ENCODE measurements around the gene HTT.
"Not testable (repeated sequence)": the region's sequence is repeated elsewhere in the genome, so short reads cannot be mapped to it uniquely, and the experiment has no call there.

The HTT gene

DNA sequence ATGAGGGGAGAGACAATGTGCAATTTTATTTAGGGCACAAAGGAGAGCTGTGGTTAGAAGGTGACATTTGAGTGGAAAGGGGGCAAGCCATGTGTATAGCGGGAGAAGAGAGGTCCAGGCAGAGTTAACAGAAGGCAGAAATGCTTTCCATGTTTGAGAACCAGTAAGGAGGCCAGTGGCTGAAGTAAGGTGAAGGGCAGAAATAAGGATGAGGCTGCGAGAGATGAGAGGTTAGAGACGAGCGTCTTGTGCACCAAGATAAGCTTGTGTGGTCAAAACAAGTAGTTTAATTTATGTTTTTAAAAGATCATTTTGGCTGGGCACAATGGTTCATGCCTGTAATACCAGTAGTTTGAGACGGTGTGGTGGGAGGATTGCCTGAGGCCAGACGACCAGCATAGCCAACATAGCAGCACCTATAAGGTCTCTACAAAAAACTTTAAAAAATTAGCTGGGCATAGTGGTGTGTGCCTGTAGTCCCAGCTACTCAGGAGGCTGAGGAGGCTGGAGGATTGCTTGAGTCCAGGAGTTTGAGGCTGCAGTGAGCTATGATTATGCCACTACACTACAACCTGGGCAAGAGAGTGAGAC, 8.5 kb downstream of the HTT start:
- DNase-seq (ENCODE audit: low spot score) = no peak

DNA sequence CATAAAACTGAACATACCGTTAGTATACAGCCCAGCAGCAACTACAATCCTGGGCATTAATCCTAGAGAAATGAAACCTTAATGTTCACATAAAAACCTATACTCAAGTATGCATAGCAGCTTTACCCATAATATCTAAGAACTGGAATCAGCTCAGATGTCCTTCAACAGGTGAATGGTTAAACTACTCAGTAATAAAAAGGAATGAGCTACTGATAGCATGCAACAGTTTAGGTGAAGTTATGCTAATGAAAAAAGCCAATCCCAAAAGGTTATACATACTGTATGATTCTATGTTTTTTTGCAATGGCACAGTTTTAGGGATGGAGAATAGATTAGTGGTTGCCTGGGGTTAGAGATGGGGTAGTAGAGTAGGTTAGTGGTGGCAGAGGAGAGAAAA, 9.3 kb downstream of the HTT start:
- DNase-seq (ENCODE audit: low spot score) = no peak

DNA sequence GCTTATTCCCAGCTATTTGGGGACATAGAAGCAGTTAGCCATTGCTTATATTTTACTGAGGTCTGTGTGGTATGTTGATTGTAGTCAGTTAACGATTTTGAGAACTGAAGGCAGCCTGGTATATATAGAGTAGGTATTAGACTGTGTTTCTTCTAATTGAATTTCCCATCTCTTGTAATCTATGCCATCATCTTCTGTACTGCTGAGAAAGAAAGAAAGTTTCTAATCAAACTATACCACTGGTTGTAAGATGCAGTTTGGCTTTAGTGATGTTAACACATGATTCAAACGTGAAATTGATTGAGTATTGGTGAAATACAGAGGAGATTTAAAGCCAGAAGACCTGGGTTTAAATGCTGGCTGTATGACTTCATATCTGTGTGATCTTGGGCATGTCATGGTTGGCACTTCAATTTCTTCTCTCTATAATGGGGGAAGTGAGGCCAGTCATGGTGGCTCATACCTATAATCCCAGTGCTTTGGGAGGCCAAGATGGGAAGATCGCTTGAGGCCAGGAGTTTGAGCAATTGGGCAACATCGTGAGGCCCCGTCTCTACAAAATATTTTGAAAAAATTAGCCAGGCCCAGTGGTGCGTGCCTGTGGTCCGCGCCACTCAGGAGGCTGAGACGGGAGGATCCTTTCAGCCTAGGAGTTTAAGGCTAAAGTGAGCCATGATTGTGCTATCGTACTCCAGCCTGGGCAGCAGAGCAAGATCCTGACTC, 11.6 kb downstream of the HTT start:
- DNase-seq (ENCODE audit: low spot score) = no peak

DNA sequence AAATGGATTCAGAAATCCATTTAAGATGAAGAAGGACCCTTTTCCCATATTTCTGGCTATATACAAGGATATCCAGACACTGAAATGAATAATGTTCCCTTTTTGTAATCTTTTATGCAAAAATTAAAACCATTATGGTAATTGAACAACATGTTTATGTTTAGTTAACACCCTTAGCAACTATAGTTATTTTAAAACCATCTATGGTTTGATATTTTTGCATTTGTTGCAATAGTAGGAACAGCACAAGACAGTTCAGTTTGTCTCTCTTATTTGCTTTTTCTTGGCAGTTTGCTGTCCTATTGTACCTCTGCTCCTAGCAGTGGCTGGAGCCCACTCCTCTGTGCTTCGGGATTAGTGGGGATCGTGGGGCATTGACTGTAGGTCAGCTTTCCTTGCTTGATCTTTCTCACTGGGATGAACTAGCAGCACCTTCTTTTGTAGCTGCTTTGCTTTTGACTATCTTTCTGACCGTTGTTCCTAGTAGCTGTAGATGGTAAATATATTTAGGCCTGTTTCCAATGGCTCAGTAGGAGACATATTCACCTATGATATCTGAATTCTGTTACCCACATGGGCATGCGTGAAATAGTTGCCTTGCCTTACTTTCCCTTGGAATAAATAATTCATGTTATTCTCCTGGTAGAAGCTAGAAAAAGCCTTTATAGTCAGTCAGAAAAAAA, 12.8 kb downstream of the HTT start:
- DNase-seq (ENCODE audit: low spot score) = no peak

DNA sequence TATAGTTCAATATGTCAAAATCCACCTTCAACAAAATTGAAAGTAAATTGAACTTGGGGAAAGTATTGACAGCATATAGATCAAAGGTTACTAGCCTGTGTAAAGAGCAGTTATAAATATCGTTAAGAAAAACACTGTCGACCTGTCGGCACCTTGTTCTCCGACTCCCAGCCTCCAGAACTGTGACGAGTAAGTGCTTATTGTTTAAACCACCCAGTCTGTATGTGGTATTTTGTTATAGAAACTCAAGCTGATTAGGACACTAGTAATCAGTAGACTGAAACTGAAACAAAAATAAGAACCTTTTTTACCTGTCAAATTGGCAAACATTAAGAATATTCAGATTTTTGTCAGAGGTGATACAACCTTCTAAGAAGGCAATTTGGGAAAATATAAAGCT, 17.0 kb downstream of the HTT start:
- no peak for DNase-seq (ENCODE audit: low spot score)

DNA sequence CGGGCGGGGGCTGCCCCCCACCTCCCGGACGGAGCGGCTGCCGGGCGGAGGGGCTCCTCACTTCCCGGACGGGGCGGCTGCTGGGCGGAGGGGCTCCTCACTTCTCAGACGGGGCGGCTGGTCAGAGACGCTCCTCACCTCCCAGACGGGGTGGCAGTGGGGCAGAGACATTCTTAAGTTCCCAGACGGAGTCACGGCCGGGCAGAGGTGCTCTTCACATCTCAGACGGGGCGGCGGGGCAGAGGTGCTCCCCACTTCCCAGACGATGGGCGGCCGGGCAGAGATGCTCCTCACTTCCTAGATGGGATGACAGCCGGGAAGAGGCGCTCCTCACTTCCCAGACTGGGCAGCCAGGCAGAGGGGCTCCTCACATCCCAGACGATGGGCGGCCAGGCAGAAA, 20.2 kb downstream of the HTT start:
- not testable (repeated sequence) for DNase-seq (ENCODE audit: low spot score)

DNA sequence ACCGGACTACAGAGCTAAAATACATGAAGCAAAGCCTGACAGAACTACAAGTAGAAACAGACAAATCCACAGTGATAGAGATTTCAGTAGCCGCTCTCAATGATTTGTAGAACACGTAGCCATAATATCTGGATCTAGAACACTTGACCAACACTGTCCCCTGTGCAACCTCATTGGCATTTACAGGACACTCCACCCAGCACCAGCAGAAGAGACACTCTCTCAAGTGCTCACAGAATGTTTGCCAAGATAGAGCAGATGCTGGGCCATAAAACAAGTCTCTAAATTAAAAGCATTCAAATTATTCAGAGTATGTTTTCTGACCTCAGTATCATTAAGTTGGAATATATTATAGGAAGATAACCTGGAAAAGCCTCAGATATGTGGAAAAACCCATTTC, 21.7 kb downstream of the HTT start:
- DNase-seq (ENCODE audit: low spot score) = no peak

DNA sequence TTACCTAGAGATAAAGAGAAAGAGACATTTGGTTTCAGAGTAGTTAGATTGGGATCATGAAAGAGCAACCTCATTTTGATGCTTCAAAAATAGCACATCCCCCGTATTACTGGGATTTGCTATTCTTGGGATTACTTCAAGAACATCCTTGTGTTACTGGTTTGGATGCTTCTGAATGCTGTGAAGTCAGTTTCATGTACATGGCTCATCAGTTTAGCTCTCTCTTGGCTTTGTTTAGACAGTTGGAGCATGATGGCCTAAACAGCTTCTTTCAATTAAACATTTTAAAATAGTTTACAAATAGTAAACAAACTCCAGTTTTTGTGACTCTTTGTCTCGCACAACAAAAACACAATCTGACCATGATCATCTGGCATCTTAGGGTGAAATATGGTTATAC, 23.9 kb downstream of the HTT start:
- DNase-seq (ENCODE audit: low spot score) = no peak

DNA sequence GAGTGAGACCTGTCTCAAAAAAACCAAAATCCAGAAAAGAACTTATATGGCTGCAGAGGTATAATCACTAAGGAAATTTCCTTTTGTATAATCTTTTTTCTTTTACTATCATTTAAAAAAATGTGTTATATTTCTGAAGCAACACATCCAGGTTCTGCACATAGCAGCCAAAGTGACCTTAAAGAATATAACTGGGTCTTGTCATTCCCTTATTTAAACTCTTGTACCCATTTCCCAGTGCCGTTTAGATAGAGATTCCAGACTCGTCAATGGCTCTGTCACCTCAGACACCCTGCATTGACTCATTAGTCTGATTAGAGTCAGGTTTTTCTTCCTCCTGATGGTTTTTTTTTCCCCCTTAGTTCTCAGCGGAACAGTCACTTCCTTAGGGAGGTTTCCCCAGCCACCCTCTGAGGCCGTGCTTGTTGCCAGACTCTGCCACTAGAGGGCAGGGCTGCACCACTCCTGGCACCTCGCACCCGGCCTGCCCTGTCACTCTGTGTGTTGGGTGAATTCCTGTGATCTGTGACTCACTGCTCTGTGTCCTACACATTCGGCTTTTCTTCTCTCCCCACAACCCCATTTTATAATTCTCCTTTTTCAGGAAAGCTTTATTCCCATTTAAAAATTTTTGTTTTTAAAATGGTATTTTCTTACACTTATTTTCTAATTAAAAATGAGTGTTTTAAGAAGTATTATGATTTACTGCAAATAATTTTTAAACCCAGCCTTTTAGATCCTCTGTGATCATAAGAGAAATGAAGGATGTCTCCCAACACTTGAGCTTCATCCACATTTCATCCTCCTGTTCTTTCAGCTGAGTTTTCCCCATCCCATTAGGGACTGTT, 32.1 kb downstream of the HTT start:
- peak; percentile 89 for DNase-seq (ENCODE audit: low spot score)

DNA sequence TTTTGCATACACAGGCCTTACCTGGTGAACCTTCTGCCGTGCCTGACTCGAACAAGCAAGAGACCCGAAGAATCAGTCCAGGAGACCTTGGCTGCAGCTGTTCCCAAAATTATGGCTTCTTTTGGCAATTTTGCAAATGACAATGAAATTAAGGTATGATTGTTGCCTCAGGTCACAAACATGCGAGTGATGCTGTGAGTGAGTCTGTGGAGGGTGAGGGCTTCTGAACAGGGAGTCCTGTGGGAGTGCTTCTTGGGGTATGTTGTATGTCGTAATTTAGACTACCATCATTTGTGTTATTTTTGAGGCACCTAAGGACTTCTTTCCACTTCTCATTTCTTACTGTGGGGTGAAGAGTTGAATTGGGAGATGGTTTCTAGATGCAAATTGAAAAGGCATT, 32.8 kb downstream of the HTT start:
- DNase-seq (ENCODE audit: low spot score) = no peak

DNA sequence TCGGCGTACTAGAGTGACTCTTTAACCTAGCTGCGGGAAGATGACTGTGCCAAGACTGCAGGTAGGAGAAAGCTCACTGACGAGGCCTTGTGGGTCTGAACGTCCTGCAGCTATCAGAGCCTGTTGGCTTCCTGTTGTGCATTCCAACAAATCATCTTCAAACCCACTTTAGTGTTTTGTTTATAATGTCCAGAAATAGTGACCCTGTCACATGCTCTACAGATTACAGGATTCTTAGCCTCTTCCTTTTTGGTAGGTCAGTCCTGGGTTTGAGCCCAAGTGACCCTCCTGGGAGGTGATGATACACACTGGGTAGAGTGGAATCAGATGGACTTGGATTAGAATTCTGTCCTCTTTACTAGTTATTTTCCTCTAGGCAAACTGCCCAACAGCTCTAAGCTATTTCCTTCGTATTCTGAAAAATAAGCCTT, 33.2 kb downstream of the HTT start:
- no peak for DNase-seq (ENCODE audit: low spot score)

DNA sequence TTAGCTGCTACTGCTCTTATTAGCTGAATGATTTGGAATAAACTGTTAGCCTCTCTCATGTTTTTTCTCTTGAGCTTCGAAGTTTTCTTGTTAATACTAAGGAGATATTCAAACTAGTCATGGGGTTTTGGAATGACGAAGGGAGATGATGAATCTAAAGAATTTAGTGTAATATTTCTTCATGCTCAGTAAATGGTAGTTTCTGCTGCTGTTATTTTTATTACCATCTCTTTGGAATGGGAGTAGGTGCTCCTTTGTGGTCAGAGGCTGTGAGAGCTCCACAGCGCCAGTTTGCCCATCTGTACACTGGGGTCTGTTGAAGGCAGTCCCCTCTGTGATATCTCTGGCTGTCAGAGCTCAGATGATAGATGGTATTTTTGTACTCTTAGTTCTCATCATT, 33.7 kb downstream of the HTT start:
- no peak for DNase-seq (ENCODE audit: low spot score)

DNA sequence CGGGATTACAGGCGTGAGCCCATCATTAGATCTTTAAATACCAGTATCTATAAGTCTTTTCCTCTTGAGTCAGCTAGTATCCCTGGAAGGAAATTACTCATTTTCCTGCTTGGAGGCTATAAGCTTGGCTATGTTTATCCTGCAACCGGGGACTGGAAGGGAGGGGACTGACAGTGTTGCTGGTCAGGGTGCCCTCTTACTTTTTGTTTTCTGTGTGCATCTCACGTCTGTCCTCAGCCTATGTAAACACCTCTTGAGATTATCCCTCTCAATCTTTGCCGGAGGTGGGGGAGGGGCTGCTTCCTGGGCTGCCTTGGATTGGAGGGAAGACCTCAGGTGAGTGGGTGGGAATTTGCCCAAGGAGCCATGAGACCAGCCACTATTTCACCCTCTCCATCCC, 37.0 kb downstream of the HTT start:
- DNase-seq (ENCODE audit: low spot score) = no peak

DNA sequence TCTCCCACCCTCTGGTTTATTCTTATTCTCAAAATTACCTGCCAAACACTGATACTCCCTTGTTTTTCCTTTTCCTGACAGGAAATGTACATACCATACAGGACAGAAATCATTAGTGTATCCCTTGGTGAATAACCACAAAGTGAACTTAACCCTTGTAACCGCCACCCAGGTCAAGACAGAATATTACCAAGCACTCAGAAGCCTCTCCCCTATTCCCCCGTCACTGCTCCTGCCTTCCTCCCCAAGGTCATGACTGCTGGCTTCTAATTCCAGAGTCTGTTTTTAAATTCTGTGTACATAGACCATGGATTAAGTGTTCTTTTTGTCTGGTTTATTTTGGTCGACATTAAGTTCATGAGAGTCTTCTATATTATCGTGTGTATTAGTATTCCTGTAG, 37.7 kb downstream of the HTT start:
- no peak for DNase-seq (ENCODE audit: low spot score)

DNA sequence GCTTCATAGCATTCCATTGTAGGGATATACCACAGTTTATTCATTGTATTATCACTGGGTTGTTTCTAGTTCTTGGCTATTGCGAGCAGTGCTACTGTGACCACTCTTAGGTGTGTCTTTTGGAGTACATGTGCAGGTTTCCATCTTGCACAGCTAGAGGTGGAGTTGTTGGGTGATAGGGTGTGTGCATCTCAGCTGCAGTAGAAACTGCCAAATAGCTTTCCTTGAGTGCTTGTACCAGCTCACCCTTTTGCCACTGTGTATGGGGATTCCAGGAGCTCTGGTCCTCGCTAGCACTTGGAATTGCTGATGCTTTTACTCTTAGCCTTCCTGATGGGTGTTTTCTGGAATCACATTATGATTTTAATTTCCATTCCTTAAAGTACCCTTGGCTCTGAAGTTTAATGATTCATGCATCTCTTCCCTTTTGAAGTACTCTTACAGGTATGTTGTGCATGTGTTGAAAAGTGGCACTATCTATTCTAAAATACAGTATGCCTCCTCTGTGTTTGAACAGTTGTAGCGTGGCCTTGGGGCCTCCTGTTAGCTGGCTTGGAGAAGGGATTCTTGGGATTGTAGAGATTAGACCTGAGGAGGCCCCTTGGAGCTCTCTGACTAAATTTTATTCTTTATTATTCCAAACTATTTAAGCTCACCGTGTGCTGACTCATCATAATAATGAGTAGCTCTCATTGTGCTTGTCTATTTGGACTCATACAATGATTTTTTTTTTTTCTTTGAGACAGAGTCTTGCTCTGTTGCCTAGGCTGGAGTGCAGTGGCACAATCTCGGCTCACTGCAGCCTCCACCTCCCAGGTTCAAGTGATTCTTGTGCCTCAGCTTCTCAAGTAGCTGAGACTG, 38.4 kb downstream of the HTT start:
- no peak for DNase-seq (ENCODE audit: low spot score)

DNA sequence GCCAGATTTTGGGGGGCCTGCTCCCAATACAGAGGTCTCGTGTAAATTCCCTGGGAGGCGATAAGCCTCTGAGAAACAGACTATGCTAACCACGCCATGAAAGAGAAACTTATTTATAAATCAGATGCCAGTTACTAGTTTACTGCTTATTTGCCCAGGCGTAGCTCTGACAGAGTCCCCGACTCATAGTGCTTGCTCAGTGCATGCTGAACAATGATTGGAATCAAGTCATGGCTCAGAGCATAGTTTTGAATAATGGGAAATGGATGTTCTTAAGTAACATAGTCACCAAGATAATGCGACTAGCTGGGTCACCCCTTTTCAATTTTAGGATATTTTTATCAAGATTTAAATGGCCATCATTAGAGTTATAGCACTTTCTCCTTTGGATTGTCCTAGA, 39.9 kb downstream of the HTT start:
- DNase-seq (ENCODE audit: low spot score) = no peak

DNA sequence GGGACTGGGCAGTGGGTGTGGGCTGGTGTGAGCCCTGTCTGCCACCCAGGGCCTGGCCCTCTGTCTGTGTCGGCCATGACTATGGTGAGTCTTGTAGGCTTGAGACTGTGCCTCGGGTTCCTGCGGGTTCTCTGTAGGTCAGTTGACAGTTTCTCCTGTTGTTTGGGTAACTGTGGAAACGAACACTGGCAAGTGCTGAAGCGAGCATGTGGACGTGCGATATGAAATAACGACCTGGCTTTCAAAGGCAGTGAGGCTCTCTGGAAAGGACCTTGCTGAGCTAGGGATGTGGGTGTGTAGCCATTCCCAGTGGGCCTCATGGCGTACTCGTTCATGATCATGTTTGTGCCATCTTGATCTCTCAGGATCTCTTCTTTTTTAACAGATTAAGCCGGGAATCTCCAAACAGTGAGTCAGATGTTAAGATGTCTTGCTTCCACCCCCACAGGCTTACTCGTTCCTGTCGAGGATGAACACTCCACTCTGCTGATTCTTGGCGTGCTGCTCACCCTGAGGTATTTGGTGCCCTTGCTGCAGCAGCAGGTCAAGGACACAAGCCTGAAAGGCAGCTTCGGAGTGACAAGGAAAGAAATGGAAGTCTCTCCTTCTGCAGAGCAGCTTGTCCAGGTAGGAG, 41.3 kb downstream of the HTT start:
- DNase-seq (ENCODE audit: low spot score) = no peak

DNA sequence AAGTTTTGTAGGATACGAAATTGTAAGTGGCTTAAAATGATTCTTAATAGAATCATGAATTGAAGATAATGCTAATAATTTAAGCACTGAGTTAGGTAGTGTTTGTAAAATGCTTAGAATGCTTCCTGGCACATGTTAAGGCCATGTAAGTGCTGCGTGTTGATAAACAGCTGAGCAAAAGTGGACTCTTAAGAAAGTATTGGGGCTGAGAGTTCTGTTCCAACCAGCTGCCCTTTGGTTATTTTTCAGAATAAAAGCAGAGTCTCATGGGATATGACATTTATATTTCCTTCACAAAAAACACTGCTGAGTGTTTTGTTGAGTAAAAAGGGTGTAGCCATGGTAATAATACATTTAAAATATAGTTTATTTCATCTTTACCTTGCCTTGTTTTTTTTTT, 42.5 kb downstream of the HTT start:
- DNase-seq (ENCODE audit: low spot score) = no peak

DNA sequence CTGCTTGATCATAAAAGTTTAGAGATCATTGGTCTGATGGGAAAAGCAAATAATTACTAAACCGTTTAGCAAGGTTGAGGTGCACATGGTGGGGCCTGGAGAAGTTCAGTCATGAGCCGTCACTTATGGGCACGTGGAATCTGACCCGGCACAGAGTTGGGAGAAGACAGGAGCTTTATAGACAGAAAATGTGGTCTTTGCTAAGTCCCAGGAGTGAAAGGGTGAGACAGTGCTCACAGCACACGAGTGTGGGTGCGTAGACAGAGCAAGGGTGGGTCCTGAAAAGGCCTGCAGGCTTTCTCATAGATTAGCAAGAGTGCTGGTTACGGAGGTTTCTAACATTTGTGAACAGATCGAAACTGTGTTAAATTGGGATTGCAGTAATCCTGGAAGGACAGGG, 43.8 kb downstream of the HTT start:
- DNase-seq (ENCODE audit: low spot score) = no peak

DNA sequence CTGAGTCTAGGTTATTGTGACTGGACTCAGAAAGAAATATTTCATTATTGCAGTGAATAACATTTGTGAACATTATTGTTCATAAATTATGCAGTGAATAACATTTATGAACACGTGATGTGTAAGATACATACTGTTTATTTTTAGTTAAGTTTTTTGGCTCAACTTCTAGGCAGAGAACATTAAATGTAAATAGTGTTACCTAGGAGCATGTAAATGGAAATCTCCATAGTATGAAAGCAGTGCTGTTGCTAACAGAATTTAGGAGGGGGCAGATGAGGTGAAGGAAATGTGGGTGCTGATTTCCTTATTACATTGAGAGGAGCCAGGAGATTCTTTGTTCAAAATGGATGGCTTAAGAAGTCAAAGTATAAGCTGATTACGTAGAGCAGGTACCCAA, 45.0 kb downstream of the HTT start:
- no peak for DNase-seq (ENCODE audit: low spot score)

DNA sequence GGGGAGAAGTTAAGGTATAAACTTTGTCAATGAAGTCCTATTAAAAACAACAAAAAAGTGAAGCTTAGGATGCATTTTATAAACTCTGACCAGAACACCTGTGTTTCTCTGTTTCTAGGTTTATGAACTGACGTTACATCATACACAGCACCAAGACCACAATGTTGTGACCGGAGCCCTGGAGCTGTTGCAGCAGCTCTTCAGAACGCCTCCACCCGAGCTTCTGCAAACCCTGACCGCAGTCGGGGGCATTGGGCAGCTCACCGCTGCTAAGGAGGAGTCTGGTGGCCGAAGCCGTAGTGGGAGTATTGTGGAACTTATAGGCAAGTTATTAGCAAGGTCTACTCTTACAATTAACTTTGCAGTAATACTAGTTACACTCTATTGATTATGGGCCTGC, 46.6 kb downstream of the HTT start:
- no peak for DNase-seq (ENCODE audit: low spot score)
